ENCODE results near the gene TMEM198.
A peak's percentile ranks its signal among the peaks of the same experiment; 100 is the strongest.

Gene TMEM198

GRCh38 chr2:219545943-219546352, 2.1 kb downstream of the TMEM198 start:
- no peak for DNase-seq

- no peak for DNase-seq
Observed at GRCh38 chr2:219547621-219548020, 3.8 kb downstream of the TMEM198 start.

DNA sequence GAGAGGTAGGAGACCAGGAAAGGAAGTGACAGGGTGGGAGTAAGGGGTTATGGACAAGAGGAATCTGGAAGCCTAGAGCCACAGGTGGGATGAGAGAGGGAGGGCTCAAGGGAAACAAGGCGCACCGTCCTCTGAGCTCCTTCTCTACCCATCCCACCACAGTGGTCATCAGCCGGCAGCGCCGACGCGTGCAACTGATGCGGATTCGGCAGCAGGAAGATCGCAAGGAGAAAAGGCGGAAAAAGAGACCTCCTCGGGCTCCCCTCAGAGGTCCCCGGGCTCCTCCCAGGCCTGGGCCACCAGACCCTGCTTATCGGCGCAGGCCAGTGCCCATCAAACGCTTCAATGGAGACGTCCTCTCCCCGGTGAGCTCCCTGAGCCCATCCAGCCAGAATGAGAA, 5.2 kb downstream of the TMEM198 start:
- DNase-seq = no peak

DNA sequence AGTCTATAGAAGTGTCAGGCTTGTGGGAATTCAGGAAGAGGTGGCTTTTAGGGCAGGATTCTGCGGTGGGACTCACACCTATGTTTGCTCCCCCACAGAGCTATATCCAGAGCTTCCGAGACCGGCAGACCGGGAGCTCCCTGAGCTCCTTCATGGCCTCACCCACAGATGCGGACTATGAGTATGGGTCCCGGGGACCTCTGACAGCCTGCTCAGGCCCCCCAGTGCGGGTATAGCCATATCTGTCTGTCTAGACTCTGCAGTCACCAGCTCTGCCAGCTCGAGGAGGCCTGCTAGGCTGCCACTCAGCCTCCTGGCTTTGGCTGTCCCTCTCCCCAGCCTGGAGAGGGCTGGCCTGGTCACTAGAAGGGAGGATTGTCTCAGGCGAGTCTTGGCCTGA, 5.8 kb downstream of the TMEM198 start:
- no peak for DNase-seq

DNA sequence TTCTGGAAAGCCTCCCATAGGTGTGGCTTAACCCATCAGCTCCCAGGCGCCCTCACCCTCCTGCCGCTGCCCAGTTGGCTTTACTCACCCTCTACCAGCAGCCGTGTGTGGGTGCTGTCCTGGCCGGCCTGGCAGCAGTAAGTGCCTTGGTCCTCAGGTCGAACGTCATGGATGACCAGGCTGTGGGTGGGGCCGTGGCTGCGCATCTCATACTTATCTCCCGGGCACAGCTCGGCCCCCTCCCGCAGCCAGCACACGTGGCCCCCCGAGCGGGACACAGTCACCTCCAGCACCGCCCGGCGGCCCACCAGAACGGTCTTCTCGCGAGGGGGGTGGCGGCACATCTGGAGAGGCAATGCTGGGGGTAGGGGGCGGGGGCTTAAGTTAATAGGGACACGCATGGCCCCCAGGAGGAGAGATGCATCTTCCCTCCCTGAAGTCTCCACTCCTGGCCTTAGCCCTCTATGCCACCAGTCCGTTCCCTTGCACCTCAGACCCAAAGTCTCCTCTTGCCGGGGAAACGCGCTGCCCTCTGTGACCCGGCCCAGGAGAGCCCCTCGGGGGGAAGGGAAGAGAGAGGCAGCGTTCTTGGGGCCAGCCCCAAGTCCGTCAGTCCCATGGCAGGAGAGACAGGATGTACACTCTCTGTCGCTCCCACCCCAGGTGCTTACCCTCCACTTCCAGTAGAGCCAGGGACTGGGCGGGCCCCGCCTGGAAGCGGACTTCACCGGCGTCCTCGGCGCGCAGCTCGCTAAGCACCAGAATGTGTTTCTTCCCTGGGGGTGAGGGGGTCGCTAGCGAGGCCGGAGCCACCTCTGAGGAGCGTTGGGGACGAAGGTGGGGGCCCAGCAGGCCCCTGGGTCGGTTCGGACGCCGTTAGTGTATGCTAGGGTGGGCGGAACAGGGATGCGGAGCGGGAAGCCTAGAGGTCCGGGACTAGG, 7.9 kb downstream of the TMEM198 start:
- no peak for DNase-seq

- DNase-seq = peak; percentile 76
Observed at GRCh38 chr2:219552382-219553167, 8.7 kb downstream of the TMEM198 start.

GRCh38 chr2:219553168-219553417, 9.3 kb downstream of the TMEM198 start:
- no peak for DNase-seq

- DNase-seq = no peak
Observed at GRCh38 chr2:219553463-219553963, 9.7 kb downstream of the TMEM198 start.

- DNase-seq = no peak
Observed at GRCh38 chr2:219554350-219554749, 10.5 kb downstream of the TMEM198 start.

DNA sequence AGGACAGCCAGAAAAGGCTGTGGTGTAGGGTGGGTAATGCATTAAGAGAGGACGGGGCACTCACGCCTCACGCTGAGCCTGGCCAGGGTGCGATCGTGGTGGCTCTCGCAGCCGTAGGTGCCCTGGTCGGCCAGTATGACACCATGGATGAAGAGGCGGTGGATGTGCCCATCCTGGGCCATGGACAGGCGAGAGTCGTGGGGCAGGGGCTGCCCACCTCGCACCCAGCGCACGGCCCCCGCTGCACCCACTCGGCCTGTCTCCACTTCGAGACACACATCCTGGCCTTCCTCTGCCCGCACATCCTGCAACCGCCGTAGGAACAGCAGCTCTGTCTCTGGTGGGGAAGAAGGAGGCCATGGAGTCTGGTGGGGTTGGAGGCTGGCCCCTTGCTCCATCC, 12.1 kb downstream of the TMEM198 start:
- DNase-seq = no peak

GRCh38 chr2:219556413-219556812, 12.6 kb downstream of the TMEM198 start:
- no peak for DNase-seq

DNA sequence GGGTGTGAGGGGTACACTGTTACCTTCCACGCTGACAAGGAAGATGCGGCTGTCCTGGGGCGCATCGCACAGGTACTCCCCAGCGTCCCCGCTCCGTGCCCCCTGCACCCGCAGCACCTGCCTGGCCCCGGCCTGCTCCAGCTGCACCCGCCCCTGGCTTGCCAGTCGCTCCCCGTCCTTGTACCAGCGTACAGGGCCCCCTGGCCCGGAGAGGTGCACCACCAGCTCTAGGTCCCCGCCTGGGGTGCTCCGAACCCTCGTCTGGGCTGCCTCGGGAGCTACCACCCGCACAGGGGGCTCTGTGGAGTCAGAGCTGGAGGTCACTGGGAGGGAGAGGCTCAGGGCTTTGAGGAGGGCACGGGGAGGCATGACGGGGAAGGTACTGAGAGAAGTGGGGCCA, 13.5 kb downstream of the TMEM198 start:
- no peak for DNase-seq

DNA sequence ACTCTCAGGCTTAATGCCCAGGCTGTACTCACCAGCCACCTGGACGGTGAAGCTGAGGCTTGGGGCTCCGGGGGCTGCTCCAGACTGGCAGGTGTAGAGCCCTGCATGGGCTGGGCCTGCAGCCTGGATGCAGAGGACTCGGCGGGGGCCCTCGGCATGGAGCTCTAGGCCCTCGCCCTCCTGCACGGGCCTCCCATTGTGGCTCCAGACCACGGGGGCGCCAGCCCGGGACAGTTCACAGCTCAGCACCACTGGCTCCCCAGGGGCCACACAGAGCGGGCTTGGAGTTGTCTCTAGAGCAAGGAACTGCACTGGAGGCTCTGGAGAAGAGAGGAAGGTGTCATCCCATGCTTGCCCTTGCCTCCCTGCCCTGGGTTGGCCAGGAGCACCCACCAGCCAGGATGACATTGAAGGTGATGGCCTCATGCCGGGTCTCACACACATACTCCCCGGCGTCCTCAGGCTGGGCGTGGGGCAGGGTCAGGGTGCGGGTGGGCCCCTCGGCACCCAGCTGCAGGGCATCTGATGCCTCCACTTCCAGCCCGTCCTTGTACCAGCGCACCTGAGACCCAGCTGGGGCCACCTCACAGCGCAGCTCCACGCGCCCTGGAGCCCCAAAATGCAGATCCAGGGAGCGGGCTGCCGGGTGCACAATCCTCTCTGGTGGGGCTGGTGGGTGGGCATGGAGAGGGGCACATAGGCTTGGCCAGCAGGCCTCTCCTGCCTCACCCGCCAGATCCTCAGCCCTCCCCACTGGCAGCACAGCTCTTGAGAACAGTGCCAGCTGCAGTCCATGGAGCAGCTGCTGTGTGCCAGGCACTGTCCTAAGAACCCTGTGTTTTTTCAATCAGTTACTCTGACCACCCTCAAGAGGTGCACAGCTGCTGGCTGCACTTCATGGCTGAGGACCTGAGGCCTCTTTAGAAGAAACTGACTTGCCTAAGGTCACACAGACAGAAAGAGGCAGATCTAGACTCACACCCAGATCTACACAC, 14.3 kb downstream of the TMEM198 start:
- DNase-seq = no peak

DNA sequence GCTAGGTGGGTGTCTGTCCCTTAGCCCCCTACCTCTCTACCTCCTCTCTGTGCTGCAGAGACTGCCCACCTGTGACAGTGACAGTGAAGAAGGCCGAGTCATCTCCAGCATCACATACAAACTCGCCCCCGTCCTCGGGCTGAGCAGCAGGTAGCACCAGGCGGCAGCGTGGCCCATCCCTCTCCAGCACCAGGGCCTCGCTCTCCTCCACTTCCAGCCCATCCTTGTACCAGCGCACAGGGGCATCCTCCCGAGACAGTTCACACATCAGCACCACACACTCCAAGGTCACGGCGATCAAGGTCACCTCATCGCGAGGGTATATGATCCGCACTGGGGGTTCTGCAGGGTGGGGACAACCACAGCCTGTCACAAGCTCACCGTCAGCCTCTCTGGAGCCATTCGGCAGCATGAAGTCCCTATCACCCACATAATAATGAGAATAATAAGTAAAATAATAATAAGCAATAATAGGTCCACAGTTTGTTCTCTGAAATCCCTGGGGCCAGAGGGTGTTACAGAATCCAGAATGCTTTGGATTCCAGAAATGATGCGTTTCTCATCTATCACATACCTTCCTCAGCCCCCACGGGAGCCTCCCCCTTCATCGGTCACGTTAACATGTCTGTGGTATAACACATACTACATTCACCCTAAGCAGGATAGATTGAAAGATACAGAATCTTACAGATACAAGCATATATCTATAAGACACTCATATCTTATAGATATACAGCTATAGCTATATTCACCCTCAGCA, 15.5 kb downstream of the TMEM198 start:
- no peak for DNase-seq

DNA sequence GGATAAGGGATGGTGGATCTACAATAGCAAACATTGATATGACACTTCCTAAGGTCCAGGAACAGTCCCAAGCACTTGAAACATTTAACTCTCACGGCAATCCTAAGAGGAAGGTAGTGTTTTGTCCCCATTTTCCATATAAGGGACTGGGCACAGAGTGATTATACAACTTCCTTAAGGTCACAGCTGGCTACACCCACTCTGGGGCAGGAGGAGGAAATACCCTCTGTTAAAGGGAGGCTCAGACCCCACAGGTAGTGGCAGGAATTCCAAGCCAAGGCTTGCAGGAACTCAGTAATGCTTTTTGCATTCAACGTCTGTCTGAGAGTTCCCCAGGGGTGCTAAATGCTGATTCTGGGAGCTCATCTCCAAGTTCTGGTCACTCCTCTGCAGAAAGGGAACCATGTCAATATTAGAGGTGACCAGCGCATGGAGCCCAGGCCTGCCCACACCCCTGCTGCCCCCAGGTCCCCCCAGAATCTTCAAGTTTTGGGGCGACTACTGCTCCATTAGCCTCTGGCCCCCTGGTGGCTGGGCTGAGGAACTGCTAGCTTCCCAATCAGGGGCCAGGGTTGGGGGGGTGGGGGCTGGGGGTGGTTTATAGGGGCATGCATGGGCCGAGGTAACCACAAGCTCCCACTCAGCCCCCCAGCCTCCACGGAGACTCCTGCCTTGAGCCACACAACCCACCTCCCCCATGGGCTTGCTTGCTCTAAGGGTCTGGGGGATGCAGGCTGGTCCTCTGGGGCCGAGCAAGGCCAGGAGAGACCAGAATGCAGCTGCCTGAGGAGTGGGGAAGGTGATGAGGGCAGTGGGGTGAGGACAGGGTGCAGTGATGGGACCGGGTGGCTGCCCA, 16.4 kb downstream of the TMEM198 start:
- DNase-seq = peak; percentile 9

- DNase-seq = no peak
Observed at GRCh38 chr2:219560893-219561178, 17.0 kb downstream of the TMEM198 start.

DNA sequence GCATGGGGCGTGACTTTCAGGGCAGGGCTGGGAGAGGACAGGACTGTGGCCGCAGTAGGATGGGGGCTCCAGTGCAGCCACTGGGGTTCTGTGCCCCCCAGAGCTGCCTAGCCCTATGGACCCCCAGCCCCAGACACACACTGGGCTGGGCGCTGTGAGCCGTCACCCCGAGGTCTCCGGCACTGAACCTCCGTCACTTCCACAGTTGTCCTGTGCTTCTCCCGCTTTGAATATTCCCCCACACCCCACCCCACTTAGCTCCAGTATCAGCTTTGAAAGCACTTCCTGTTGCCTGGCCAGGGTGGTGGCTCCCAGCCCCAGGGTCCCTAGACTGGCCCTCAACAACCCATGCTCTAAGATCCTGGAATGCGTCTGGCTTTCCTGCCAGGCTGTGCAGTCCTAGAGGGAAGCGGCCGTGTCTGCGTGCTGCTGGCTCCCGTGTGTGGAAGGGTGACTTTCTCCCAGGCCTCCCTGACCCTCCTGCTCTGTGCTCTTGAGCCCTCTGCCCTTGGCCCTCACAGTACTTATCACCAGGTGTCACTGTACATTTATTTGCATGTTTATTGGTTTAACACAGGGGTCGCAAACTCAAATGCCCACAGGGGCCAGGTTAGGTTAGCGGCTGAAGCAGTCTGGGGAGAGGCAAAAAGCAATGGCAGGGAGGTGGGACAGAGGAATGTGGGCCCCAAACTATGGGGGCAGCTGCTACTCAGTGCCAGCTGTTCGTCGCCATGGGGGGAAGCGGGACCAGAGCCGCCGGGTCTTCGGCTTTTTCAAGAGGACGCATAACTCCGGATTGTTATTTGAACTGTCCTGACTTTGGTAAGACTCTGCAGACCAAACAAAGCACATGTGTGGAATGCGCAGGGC, 17.6 kb downstream of the TMEM198 start:
- no peak for DNase-seq

DNA sequence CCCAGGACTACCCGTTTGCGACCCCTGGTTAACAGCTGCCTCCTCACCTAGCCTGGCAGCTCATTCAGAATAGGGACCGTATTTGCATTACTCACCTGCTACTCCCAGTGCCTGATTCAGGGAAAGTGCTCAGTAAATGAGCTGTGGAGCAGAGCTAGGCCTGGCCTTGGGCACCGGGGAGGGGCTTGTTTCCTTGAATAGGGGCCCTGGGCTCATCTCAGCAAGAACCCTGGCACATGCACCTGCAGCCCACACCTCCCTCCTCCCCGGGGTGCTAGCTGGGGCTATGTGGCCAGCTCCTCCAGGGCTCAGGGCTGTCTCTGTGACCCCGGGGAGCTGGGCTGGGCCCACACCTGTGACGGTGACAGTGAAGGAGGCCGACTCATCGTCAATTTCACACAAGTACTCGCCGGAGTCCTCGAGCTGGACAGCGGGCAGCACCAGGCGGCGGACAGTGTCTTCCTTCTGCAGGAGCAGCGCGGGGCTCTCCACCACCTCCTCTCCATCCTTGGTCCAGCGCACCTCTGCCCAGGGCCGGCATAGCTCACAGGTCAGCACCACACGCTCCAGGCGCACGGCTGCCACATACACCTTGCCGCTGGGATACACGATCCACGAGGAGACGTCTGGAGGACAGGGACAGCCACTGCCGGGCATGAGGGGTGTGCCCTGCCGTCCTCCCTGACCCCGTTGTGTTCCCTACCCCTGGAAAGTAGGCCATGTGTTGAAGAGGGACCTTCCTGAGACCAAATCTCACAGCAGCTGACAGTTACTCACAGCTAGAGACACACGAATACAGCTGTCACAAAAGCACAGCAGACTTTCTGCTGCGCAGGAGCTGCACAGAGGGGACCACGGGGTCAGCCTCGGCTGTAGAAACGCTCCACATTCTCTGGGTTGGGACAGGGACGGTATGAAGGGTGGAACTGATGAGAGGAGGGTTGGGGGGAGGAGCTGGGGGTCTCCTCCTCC, 18.5 kb downstream of the TMEM198 start:
- DNase-seq = no peak
